ENCODE data around the gene TMEM41B. TPM values are rescaled to one million over a fixed set of nuclear protein-coding genes. Genes with fewer than 3 reads are reported as not detected.
"Not testable (repeated sequence)": the region's sequence is repeated elsewhere in the genome, so short reads cannot be mapped to it uniquely, and the experiment has no call there.

The TMEM41B gene
- total and polyA plus RNA-seq, 2 of the 8 experiments (the other 6 are each of a cell fraction or from before 2014, with no cell fraction given): 24.3 to 50.1 TPM

DNA sequence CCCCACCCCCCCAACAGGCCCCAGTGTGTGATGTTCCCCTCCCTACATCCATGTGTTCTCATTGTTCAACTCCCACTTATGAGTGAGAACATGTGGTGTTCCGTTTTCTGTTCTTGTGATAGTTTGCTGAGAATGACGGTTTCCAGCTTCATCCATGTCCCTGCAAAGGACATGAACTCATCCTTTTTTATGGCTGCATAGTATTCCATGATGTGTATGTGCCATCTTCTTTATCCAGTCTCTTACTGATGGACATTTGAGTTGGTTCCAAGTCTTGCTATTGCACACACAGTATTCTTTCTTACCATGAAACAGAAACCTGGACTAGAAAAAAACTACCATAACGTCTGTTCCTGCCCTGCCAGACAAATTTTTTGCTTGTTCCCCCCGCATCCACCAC, 56.1 kb downstream of the TMEM41B start:
- 94% methylated on average over 4 of the region's 4 CpGs; no CpG with 5 or more reads in 1 of the 2 experiments for WGBS, 2 experiments (ENCODE audit: extremely low coverage in 1 of 2, insufficient coverage in 1 of 2, insufficient read length in 1 of 2, insufficient replicate concordance in 2 of 2, low coverage in 1 of 2, low lambda C conversion rate in 2 of 2, missing lambda C conversion rate in 1 of 2)

More for the DNA sequence above, 56.1 kb downstream of the TMEM41B start:
- H3K4me3 ChIP-seq (ENCODE audit: extremely low read depth in 1 of 4, insufficient read depth in 2 of 4, low read depth in 3 of 4, low read length in 4 of 4); H2AFZ ChIP-seq (ENCODE audit: low read length); H4K20me1 ChIP-seq (replicated peaks in 1 of 2; ENCODE audit: control insufficient read depth in 1 of 2, insufficient read depth in 2 of 2, low read length in 2 of 2); H4K5ac ChIP-seq (ENCODE audit: insufficient read length, low read depth, low read length); H4K91ac ChIP-seq (replicated peaks; ENCODE audit: insufficient read length, low read length); H2AK5ac ChIP-seq (ENCODE audit: low read depth, low read length); H3K18ac ChIP-seq (ENCODE audit: extremely low read depth, low read length); H3K23ac ChIP-seq (ENCODE audit: insufficient read length); H3K79me1 ChIP-seq (ENCODE audit: low read depth, low read length); H3K27ac ChIP-seq (ENCODE audit: low read depth, low read length); H3K4me1 ChIP-seq (replicated peaks in 1 of 4; ENCODE audit: control insufficient read depth in 3 of 4, insufficient read depth in 4 of 4, low read length in 3 of 4); H3K14ac ChIP-seq (ENCODE audit: insufficient read length); H2BK12ac ChIP-seq (ENCODE audit: low read depth, low read length); H4K8ac ChIP-seq (ENCODE audit: extremely low read depth, insufficient read depth, low read length); H2BK15ac ChIP-seq (ENCODE audit: low read length); H3K4me2 ChIP-seq (ENCODE audit: insufficient read depth in 1 of 2, low read depth in 2 of 2, low read length in 2 of 2); H3K9me3 ChIP-seq (ENCODE audit: insufficient read depth in 2 of 2, low read depth in 1 of 2, low read length in 1 of 2); H3K4ac ChIP-seq (replicated peaks; ENCODE audit: insufficient read length, low read depth, low read length); H2BK120ac ChIP-seq (replicated peaks; ENCODE audit: low read depth, low read length); H3K56ac ChIP-seq (replicated peaks; ENCODE audit: insufficient read length, low read depth, low read length); H3K36me3 ChIP-seq (ENCODE audit: control insufficient read depth in 2 of 4, insufficient read depth in 4 of 4, low read length in 3 of 4); H3K27me3 ChIP-seq (replicated peaks in 1 of 4; ENCODE audit: control insufficient read depth in 3 of 4, extremely low read depth in 1 of 4, insufficient read depth in 3 of 4, low read length in 3 of 4); DNase-seq (ENCODE audit: low read depth in 1 of 2, low spot score in 2 of 2); FAIRE-seq; H2BK5ac ChIP-seq (ENCODE audit: low read depth, low read length); H3K9ac ChIP-seq (replicated peaks in 1 of 4; ENCODE audit: extremely low read depth in 1 of 4, low read depth in 3 of 4, low read length in 3 of 4); H2BK20ac ChIP-seq (ENCODE audit: low read length); H3K23me2 ChIP-seq (ENCODE audit: low read depth, low read length): not testable (repeated sequence)
- POLR2A ChIA-PET (ENCODE audit: partially characterized antibody): interaction anchor here (1.4 to 1.5 kb wide), 2 partner anchors 106 to 202 kb away, joined by 3 read pairs; partner anchors contain the start of gene ZNF143
- 0 out of 2 replicates have a peak, but pooled peaks have one; percentile 44 for TF ChIP-seq KDM1A (IDR thresholded peaks at IDR 0.05; ENCODE audit: borderline replicate concordance, low read length)
- CTCF ChIA-PET (ENCODE audit: partially characterized antibody): interaction anchor here (0.9 to 3.1 kb wide), 3 partner anchors 18 to 92 kb away, joined by 4 to 11 read pairs (median 5); no protein-coding TSS in a partner anchor
- H3K79me2 ChIP-seq (ENCODE audit: control insufficient read depth in 1 of 2, insufficient read depth in 2 of 2, low read length in 2 of 2): peaks cover 8 to 73% of the 10 kb centered on the region in 2 experiments

All from H1 (cell line).